ENCODE data around the gene KANSL3.
A peak's percentile ranks its signal among the peaks of the same experiment; 100 is the strongest.

Gene KANSL3

GRCh38 chr2:96579422-96579821 is 58.7 kb downstream of the KANSL3 start:
- Histone ChIP-seq H3K4me3 (ENCODE audit: low read depth, low read length) (no peak overlapping the region), H3K27ac (ENCODE audit: low read depth, low read length) (no peak overlapping the region), H3K9me3 (ENCODE audit: control insufficient read depth, insufficient read depth, low read length) (no peaks in the 10 kb centered on the region), H3K4me1 (ENCODE audit: control insufficient read depth, insufficient read depth, low read length) (no peaks in the 10 kb centered on the region), H3K9ac (ENCODE audit: low read depth, low read length) (no peak overlapping the region), H3K27me3 (ENCODE audit: control insufficient read depth, insufficient read depth, low read length) (no peaks in the 10 kb centered on the region), H3K36me3 (ENCODE audit: control insufficient read depth, insufficient read depth, low read length) (no peaks in the 10 kb centered on the region)

GRCh38 chr2:96578731-96579130 is 59.4 kb downstream of the KANSL3 start:
- Histone ChIP-seq H3K4me3 (ENCODE audit: low read depth, low read length) (no peak overlapping the region), H3K27me3 (ENCODE audit: control insufficient read depth, insufficient read depth, low read length) (no peaks in the 10 kb centered on the region), H3K9me3 (ENCODE audit: control insufficient read depth, insufficient read depth, low read length) (no peaks in the 10 kb centered on the region), H3K9ac (ENCODE audit: low read depth, low read length) (no peak overlapping the region), H3K36me3 (ENCODE audit: control insufficient read depth, insufficient read depth, low read length) (no peaks in the 10 kb centered on the region), H3K27ac (ENCODE audit: low read depth, low read length) (no peak overlapping the region), H3K4me1 (ENCODE audit: control insufficient read depth, insufficient read depth, low read length) (no peaks in the 10 kb centered on the region)

DNA sequence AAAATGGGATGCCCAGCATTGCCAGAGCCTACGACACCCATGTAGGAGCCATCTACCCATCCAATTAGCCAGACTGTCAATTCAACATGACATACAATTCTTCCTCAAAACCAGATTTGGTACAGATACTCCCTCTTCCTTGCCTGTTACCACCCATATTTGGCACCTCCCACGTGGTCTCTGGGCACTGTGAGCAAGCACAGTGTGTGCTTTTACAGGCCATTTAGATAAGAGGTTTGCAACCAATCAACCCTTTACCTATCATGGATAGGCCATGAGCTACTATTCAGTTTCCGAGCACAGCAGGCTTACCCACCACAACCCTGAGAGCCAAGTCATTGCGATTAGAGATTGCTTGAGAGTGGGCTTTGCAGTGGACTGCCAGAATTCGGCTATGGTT is 60.6 kb downstream of the KANSL3 start:
- H3K36me3 ChIP-seq (ENCODE audit: control insufficient read depth, insufficient read depth, low read length), result no peaks in the 10 kb centered on the region
- no peak overlapping the region for H3K27ac ChIP-seq (ENCODE audit: low read depth, low read length)
- no peak overlapping the region for H3K4me3 ChIP-seq (ENCODE audit: low read depth, low read length)
- H3K4me1 ChIP-seq (ENCODE audit: control insufficient read depth, insufficient read depth, low read length), result no peaks in the 10 kb centered on the region
- H3K9ac ChIP-seq (ENCODE audit: low read depth, low read length), result no peak overlapping the region
- no peaks in the 10 kb centered on the region for H3K9me3 ChIP-seq (ENCODE audit: control insufficient read depth, insufficient read depth, low read length)
- no peaks in the 10 kb centered on the region for H3K27me3 ChIP-seq (ENCODE audit: control insufficient read depth, insufficient read depth, low read length)

GRCh38 chr2:96575785-96576456 is 62.2 kb downstream of the KANSL3 start:
- Histone ChIP-seq H3K36me3 (ENCODE audit: control insufficient read depth, insufficient read depth, low read length) (no peaks in the 10 kb centered on the region), H3K4me3 (ENCODE audit: low read depth, low read length) (no peak overlapping the region), H3K9me3 (ENCODE audit: control insufficient read depth, insufficient read depth, low read length) (no peaks in the 10 kb centered on the region), H3K27ac (ENCODE audit: low read depth, low read length) (no peak overlapping the region), H3K27me3 (ENCODE audit: control insufficient read depth, insufficient read depth, low read length) (no peaks in the 10 kb centered on the region), H3K4me1 (ENCODE audit: control insufficient read depth, insufficient read depth, low read length) (no peaks in the 10 kb centered on the region), H3K9ac (ENCODE audit: low read depth, low read length) (no peak overlapping the region)

DNA sequence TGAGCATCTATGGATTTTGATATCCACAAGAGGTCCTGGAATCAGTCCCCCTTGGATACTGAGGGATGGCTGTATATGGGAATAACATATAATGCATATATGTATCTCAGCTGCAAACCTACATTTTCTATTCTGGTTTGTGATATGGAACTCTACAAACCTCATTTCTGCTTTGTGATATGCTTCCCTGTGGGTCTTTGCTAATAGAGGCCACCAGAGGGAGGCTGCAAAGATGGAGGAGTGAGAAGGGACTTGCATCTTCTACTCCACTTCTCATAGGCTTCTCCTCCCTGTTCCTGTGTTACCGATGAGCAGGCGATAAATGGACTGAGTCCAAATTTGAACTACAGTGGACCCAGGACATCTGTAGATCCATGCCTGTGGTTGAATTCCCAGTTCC is 63.7 kb downstream of the KANSL3 start:
- H3K4me1 ChIP-seq (ENCODE audit: control insufficient read depth, insufficient read depth, low read length), result no peaks in the 10 kb centered on the region
- no peaks in the 10 kb centered on the region for H3K9me3 ChIP-seq (ENCODE audit: control insufficient read depth, insufficient read depth, low read length)
- no peaks in the 10 kb centered on the region for H3K27me3 ChIP-seq (ENCODE audit: control insufficient read depth, insufficient read depth, low read length)
- H3K36me3 ChIP-seq (ENCODE audit: control insufficient read depth, insufficient read depth, low read length), result no peaks in the 10 kb centered on the region
- H3K4me3 ChIP-seq (ENCODE audit: low read depth, low read length), result no peak overlapping the region
- H3K27ac ChIP-seq (ENCODE audit: low read depth, low read length), result no peak overlapping the region
- H3K9ac ChIP-seq (ENCODE audit: low read depth, low read length), result no peak overlapping the region

GRCh38 chr2:96568094-96568493 is 70.0 kb downstream of the KANSL3 start:
- Histone ChIP-seq H3K27ac (ENCODE audit: low read depth, low read length) (no peak overlapping the region), H3K27me3 (ENCODE audit: control insufficient read depth, insufficient read depth, low read length) (no peaks in the 10 kb centered on the region), H3K36me3 (ENCODE audit: control insufficient read depth, insufficient read depth, low read length) (no peaks in the 10 kb centered on the region), H3K4me1 (ENCODE audit: control insufficient read depth, insufficient read depth, low read length) (peaks cover 11% of the 10 kb centered on the region), H3K9me3 (ENCODE audit: control insufficient read depth, insufficient read depth, low read length) (no peaks in the 10 kb centered on the region), H3K9ac (ENCODE audit: low read depth, low read length) (no peak overlapping the region), H3K4me3 (ENCODE audit: low read depth, low read length) (no peak overlapping the region)

GRCh38 chr2:96565111-96565510 is 73.0 kb downstream of the KANSL3 start:
- no peaks in the 10 kb centered on the region for H3K9me3 ChIP-seq (ENCODE audit: control insufficient read depth, insufficient read depth, low read length)
- H3K4me3 ChIP-seq (ENCODE audit: low read depth, low read length), result 0 out of 2 replicates have a peak overlapping the region, but pooled peaks have one; percentile 14
- peaks cover 11% of the 10 kb centered on the region for H3K4me1 ChIP-seq (ENCODE audit: control insufficient read depth, insufficient read depth, low read length)
- no peaks in the 10 kb centered on the region for H3K36me3 ChIP-seq (ENCODE audit: control insufficient read depth, insufficient read depth, low read length)
- H3K9ac ChIP-seq (ENCODE audit: low read depth, low read length), result no peak overlapping the region
- peak overlapping the region; percentile 63 for H3K27ac ChIP-seq (ENCODE audit: low read depth, low read length)
- H3K27me3 ChIP-seq (ENCODE audit: control insufficient read depth, insufficient read depth, low read length), result no peaks in the 10 kb centered on the region

GRCh38 chr2:96564563-96564962 is 73.5 kb downstream of the KANSL3 start:
- peak overlapping the region; percentile 63 for H3K27ac ChIP-seq (ENCODE audit: low read depth, low read length)
- no peaks in the 10 kb centered on the region for H3K27me3 ChIP-seq (ENCODE audit: control insufficient read depth, insufficient read depth, low read length)
- peaks cover 11% of the 10 kb centered on the region for H3K4me1 ChIP-seq (ENCODE audit: control insufficient read depth, insufficient read depth, low read length)
- H3K36me3 ChIP-seq (ENCODE audit: control insufficient read depth, insufficient read depth, low read length), result no peaks in the 10 kb centered on the region
- H3K9me3 ChIP-seq (ENCODE audit: control insufficient read depth, insufficient read depth, low read length), result no peaks in the 10 kb centered on the region
- H3K4me3 ChIP-seq (ENCODE audit: low read depth, low read length), result no peak overlapping the region
- no peak overlapping the region for H3K9ac ChIP-seq (ENCODE audit: low read depth, low read length)

GRCh38 chr2:96564026-96564425 is 74.1 kb downstream of the KANSL3 start:
- Histone ChIP-seq H3K9me3 (ENCODE audit: control insufficient read depth, insufficient read depth, low read length) (no peaks in the 10 kb centered on the region), H3K27me3 (ENCODE audit: control insufficient read depth, insufficient read depth, low read length) (no peaks in the 10 kb centered on the region), H3K4me3 (ENCODE audit: low read depth, low read length) (no peak overlapping the region), H3K36me3 (ENCODE audit: control insufficient read depth, insufficient read depth, low read length) (no peaks in the 10 kb centered on the region), H3K9ac (ENCODE audit: low read depth, low read length) (no peak overlapping the region), H3K4me1 (ENCODE audit: control insufficient read depth, insufficient read depth, low read length) (peaks cover 11% of the 10 kb centered on the region), H3K27ac (ENCODE audit: low read depth, low read length) (no peak overlapping the region)

GRCh38 chr2:96558485-96558884 is 79.6 kb downstream of the KANSL3 start:
- Histone ChIP-seq H3K4me1 (ENCODE audit: control insufficient read depth, insufficient read depth, low read length) (no peaks in the 10 kb centered on the region), H3K4me3 (ENCODE audit: low read depth, low read length) (no peak overlapping the region), H3K27me3 (ENCODE audit: control insufficient read depth, insufficient read depth, low read length) (no peaks in the 10 kb centered on the region), H3K9me3 (ENCODE audit: control insufficient read depth, insufficient read depth, low read length) (no peaks in the 10 kb centered on the region), H3K9ac (ENCODE audit: low read depth, low read length) (no peak overlapping the region), H3K27ac (ENCODE audit: low read depth, low read length) (no peak overlapping the region), H3K36me3 (ENCODE audit: control insufficient read depth, insufficient read depth, low read length) (no peaks in the 10 kb centered on the region)

DNA sequence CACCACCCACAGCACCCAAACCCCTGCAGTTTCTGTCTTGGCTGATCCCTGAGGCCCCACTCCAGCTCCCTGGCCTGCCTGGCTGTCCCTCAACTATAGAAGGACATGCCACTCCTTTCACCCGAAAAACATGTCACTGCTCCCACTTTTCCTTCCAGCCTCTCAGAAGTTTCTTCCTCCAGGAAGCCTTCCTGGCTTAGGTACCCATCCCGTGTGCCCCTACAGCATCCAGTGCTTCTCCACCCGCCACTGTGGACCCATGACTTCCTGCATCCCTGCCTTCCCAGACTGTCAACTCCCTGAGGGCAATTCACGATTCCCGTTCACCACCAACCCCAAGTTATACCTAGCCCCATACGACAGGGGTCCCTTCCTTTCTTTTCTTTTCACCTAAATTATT is 80.1 kb downstream of the KANSL3 start:
- no peak overlapping the region for H3K4me3 ChIP-seq (ENCODE audit: low read depth, low read length)
- no peaks in the 10 kb centered on the region for H3K27me3 ChIP-seq (ENCODE audit: control insufficient read depth, insufficient read depth, low read length)
- no peaks in the 10 kb centered on the region for H3K9me3 ChIP-seq (ENCODE audit: control insufficient read depth, insufficient read depth, low read length)
- H3K36me3 ChIP-seq (ENCODE audit: control insufficient read depth, insufficient read depth, low read length), result no peaks in the 10 kb centered on the region
- H3K27ac ChIP-seq (ENCODE audit: low read depth, low read length), result no peak overlapping the region
- H3K9ac ChIP-seq (ENCODE audit: low read depth, low read length), result no peak overlapping the region
- H3K4me1 ChIP-seq (ENCODE audit: control insufficient read depth, insufficient read depth, low read length), result no peaks in the 10 kb centered on the region

All from HUES48 (cell line).